22Rv1 (cell line): ENCODE measurements around the gene TEX26.

Experiments used
- CTCF ChIP-seq: fragments of 450-650 bp; IDR thresholded peaks from 2 replicates; pipeline ENCODE4 v1.5.1; 2017; ENCODE audit warnings: mild to moderate bottlenecking
- ZFX ChIP-seq: fragments of 450-650 bp; IDR thresholded peaks from 2 replicates; pipeline ENCODE4 v1.6.1; 2017; ENCODE audit warnings: antibody characterized with exemption, borderline replicate concordance

GRCh38 chr13:31014456-31014855, 82.0 kb downstream of the TEX26 start:
- no peak for TF ChIP-seq CTCF
- TF ChIP-seq ZFX = no peak
